Measurements from ENCODE around the gene LRRK2. TPM values are rescaled to one million over a fixed set of nuclear protein-coding genes. Genes with fewer than 3 reads are reported as not detected.
A peak's percentile ranks its signal among the peaks of the same experiment; 100 is the strongest.

The LRRK2 gene
- total RNA-seq, 4 donors from 2014 or later = 24.0 to 32.8 (median 29.2) TPM

- H3K4me1 ChIP-seq = peaks cover 3 to 17% (median 14%) of the 10 kb centered on the region in 4 donors
- H3K27ac ChIP-seq (replicated peaks in 1 of 4) = no peak overlapping the region
- no peak overlapping the region for H3K4me3 ChIP-seq
- intact Hi-C loops (cut with DNase I) = loop anchor here (5.0 kb wide), 1 partner anchor 67 kb away; no protein-coding TSS in a partner anchor
- no peaks in the 10 kb centered on the region for H3K9me3 ChIP-seq
- H3K27me3 ChIP-seq = no peaks in the 10 kb centered on the region
- TF ChIP-seq CTCF (IDR thresholded peaks at IDR 0.05) (no peak), EP300 (IDR thresholded peaks at IDR 0.05) (no peak), POLR2A (IDR thresholded peaks at IDR 0.05; ENCODE audit: low read depth) (no peak), POLR2AphosphoS5 (IDR thresholded peaks at IDR 0.05) (no peak)
- DNase-seq (ENCODE audit: extremely low spot score) = no peak
- H3K36me3 ChIP-seq = no peaks in the 10 kb centered on the region
Observed at GRCh38 chr12:40219760-40220159, 5.0 kb upstream of the LRRK2 start.

DNA sequence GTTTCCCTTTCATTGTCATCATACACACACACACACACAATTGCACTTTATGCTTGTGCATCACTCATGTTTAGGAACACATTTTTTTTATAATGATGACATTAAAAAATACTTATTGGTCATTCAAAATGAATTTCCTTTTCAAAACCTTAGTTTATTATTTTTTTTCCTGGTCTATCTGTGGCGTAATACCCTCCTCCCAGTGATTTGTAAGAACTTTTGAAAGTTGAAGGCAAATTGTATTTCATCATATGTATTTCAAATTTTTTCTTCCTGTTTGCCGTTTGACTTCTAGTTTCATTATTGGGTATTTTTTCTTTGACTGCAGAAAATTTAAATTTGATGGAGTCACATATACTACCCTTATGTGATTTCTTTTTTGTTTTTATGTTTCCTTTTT is 2.5 kb upstream of the LRRK2 start:
- Histone ChIP-seq H3K27ac (replicated peaks in 1 of 4) (no peak overlapping the region), H3K4me3 (no peak overlapping the region), H3K36me3 (no peaks in the 10 kb centered on the region), H3K9me3 (no peaks in the 10 kb centered on the region), H3K27me3 (no peaks in the 10 kb centered on the region), H3K4me1 (peaks cover 7 to 31% (median 29%) of the 10 kb centered on the region in 4 donors)
- 81% methylated on average over 2 of the region's 2 CpGs for WGBS
- DNase-seq (ENCODE audit: extremely low spot score) = no peak
- TF ChIP-seq POLR2A (IDR thresholded peaks at IDR 0.05; ENCODE audit: low read depth) = no peak
- TF ChIP-seq CTCF (IDR thresholded peaks at IDR 0.05) = no peak
- TF ChIP-seq POLR2AphosphoS5 (IDR thresholded peaks at IDR 0.05) = no peak
- TF ChIP-seq EP300 (IDR thresholded peaks at IDR 0.05) = no peak
- intact Hi-C loops (cut with DNase I) = loop anchor here (5.0 kb wide), 1 partner anchor 70 kb away; no protein-coding TSS in a partner anchor

- intact Hi-C loops (cut with DNase I) = loop anchor here (5.0 kb wide), 1 partner anchor 71 kb away; no protein-coding TSS in a partner anchor
- DNase-seq (ENCODE audit: extremely low spot score) = no peak
- H3K27me3 ChIP-seq = no peaks in the 10 kb centered on the region
- peaks cover 7 to 43% (median 39%) of the 10 kb centered on the region in 4 donors for H3K4me1 ChIP-seq
- H3K27ac ChIP-seq (replicated peaks in 1 of 4) = peak overlapping the region; percentile 93 to 99 (median 97)
- no peaks in the 10 kb centered on the region for H3K36me3 ChIP-seq
- H3K9me3 ChIP-seq = no peaks in the 10 kb centered on the region
- TF ChIP-seq CTCF (IDR thresholded peaks at IDR 0.05) = no peak
- TF ChIP-seq POLR2AphosphoS5 (IDR thresholded peaks at IDR 0.05) = no peak
- TF ChIP-seq POLR2A (IDR thresholded peaks at IDR 0.05; ENCODE audit: low read depth) = no peak
- TF ChIP-seq EP300 (IDR thresholded peaks at IDR 0.05) = no peak
- H3K4me3 ChIP-seq = peak overlapping the region; percentile 70 to 90 (median 82)
Observed at GRCh38 chr12:40223646-40224045, 1.2 kb upstream of the LRRK2 start.

DNA sequence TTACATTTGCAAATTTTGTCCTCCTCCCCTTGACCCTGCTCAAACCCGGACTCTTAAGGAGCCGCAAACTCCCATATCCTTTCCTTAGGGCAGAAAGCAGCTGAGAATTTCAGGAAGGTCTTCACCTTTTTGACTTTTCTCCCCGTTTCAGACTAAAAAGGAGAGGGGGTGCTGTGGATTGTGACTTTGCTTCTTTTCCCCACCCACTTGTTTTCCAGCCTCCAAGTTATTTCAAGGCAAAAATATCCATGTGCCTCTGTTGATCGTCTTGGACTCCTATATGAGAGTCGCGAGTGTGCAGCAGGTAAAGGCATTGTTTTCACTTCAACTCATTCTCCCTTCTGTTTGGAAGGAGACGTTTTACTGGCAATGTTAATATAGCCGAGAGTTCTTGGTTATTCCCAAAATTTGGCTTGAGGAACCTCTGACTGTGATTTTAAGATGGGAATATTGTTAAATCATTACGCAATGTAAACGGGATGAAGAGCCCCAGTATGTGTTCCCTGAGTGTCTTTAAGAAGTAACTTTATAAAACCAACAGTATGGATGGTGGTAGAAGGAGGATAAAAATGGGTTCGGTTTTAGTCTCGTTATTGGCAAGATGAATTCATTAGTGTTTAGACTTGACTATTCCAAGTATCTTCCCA is 663 bp downstream of the LRRK2 start:
- peaks cover 11 to 52% (median 51%) of the 10 kb centered on the region in 4 donors for H3K4me1 ChIP-seq
- no peaks in the 10 kb centered on the region for H3K9me3 ChIP-seq
- no peaks in the 10 kb centered on the region for H3K27me3 ChIP-seq
- peak overlapping the region; percentile 70 to 90 (median 82) for H3K4me3 ChIP-seq
- 15% methylated on average over 12 of the region's 12 CpGs for WGBS
- H3K27ac ChIP-seq (replicated peaks in 1 of 4) = peak overlapping the region; percentile 93 to 99 (median 97)
- no peak for TF ChIP-seq POLR2A (IDR thresholded peaks at IDR 0.05; ENCODE audit: low read depth)
- TF ChIP-seq CTCF (IDR thresholded peaks at IDR 0.05) = no peak
- TF ChIP-seq POLR2AphosphoS5 (IDR thresholded peaks at IDR 0.05) = no peak
- peak; percentile 18 for TF ChIP-seq EP300 (IDR thresholded peaks at IDR 0.05)
- no peaks in the 10 kb centered on the region for H3K36me3 ChIP-seq
- intact Hi-C loops (cut with DNase I) = no loop called here
- DNase-seq (ENCODE audit: extremely low spot score) = no peak
